ENCODE results near the gene TXNDC2. TPM values are rescaled to one million over a fixed set of nuclear protein-coding genes. Genes with fewer than 3 reads are reported as not detected.

Gene TXNDC2
- total RNA-seq, 1 experiment from 2014 or later = 0.28 TPM

- H3K4me1 Mint-ChIP-seq = peaks cover 9 to 14% of the 10 kb centered on the region in 2 experiments; a peak in 3 of 4 replicates
- Histone ChIP-seq H3K9me3 (ENCODE audit: control insufficient read depth, low read depth, low read length) (no peaks in the 10 kb centered on the region), H2BK120ac (ENCODE audit: low read depth, low read length, poor library complexity, severe bottlenecking) (no peak overlapping the region), H3K9ac (ENCODE audit: extremely low read depth, insufficient read length, low read length) (no peak overlapping the region), H4K20me1 (ENCODE audit: control insufficient read depth, insufficient read depth, insufficient read length) (no peaks in the 10 kb centered on the region), H2BK20ac (ENCODE audit: low read depth, low read length, poor library complexity, severe bottlenecking) (no peak overlapping the region), H3K4me1 (ENCODE audit: insufficient read depth, low read length) (no peaks in the 10 kb centered on the region), H3K27me3 (ENCODE audit: insufficient read depth, low read length) (no peaks in the 10 kb centered on the region), H3K23me2 (ENCODE audit: insufficient read length, low read depth, low read length, poor library complexity, severe bottlenecking) (no peaks in the 10 kb centered on the region), H3K56ac (ENCODE audit: insufficient read length, low read depth, low read length) (no peak overlapping the region), H4K5ac (ENCODE audit: insufficient read length, low read depth, low read length) (no peak overlapping the region), H3K79me2 (ENCODE audit: insufficient read depth, low read length) (no peaks in the 10 kb centered on the region), H2BK5ac (ENCODE audit: insufficient read length, low read length) (no peak overlapping the region), H2AK5ac (ENCODE audit: insufficient read length, low read length) (no peak overlapping the region), H3K79me1 (ENCODE audit: insufficient read depth, low read depth, low read length, poor library complexity, severe bottlenecking) (no peaks in the 10 kb centered on the region), H3T11ph (ENCODE audit: low read length) (no peak overlapping the region), H4K8ac (replicated peaks; ENCODE audit: insufficient read length, low read depth, low read length) (no peak overlapping the region), H3K14ac (ENCODE audit: insufficient read depth, low read length) (no peak overlapping the region), H2BK15ac (ENCODE audit: low read depth, low read length) (no peak overlapping the region), H2BK12ac (ENCODE audit: insufficient read length, low read depth, low read length) (no peak overlapping the region), H3K23ac (ENCODE audit: insufficient read length, low read depth, low read length) (no peak overlapping the region), H3K18ac (ENCODE audit: insufficient read length, low read depth, low read length) (no peak overlapping the region), H3K4ac (ENCODE audit: low read depth, low read length) (no peak overlapping the region), H3K4me2 (ENCODE audit: insufficient read depth, insufficient read length, low read length) (no peak overlapping the region), H3K27ac (ENCODE audit: insufficient read length, low read depth, low read length) (no peak overlapping the region), H4K91ac (ENCODE audit: insufficient read length, low read depth, low read length) (no peak overlapping the region), H2AFZ (ENCODE audit: low read length) (no peak overlapping the region)
- no peaks in the 10 kb centered on the region for H3K36me3 Mint-ChIP-seq (ENCODE audit: insufficient read depth in 1 of 3, low read depth in 3 of 3)
- no peak overlapping the region for H3K4me3 Mint-ChIP-seq
- no peaks in the 10 kb centered on the region for H3K9me3 Mint-ChIP-seq
- no peak overlapping the region for H3K27ac Mint-ChIP-seq
- no peak for DNase-seq
- no peak for TF ChIP-seq CTCF (conservative IDR thresholded peaks at IDR 0.05)
- no peaks in the 10 kb centered on the region for H3K27me3 Mint-ChIP-seq (ENCODE audit: low read depth)
Measured at GRCh38 chr18:9877655-9878014, 8.1 kb upstream of the TXNDC2 start.

Measured in H9 (cell line).